A549 (cell line): Measurements from ENCODE around the gene SOX12. TPM values are rescaled to one million over a fixed set of nuclear protein-coding genes. Genes with fewer than 3 reads are reported as not detected.

ENCODE experiments used
- ATAC-seq, 2 experiments: fragments of 200-7000 bp in 1 of 2; fragments of >200 bp in 1 of 2; cut with Nextera tagmentation in 1 of 2; cut with Tn5 transposase in 1 of 2; 3 replicates each; pipeline versions ENCODE4 v1.8.0 to v1.9.1; 2018 to 2020; ENCODE audit warnings: mild to moderate bottlenecking in 1 of 2, moderate library complexity in 1 of 2
- CTCF ChIA-PET: fragments of 300-600 bp; sonication (Branson Sonifier 250); formaldehyde crosslinking; extraction: SDS; loops from one replicate; lab custom pipeline; 2021; ENCODE audit warnings: antibody characterized with exemption, inconsistent platforms; lab: Yijun Ruan, JAX
- POLR2A ChIA-PET: fragments of 350-600 bp; formaldehyde crosslinking; extraction: SDS; loops from one replicate; lab custom pipeline; 2021; ENCODE audit warnings: antibody characterized with exemption, inconsistent platforms; lab: Yijun Ruan, JAX
- DNase-seq, 2 experiments: peaks; one replicate each; pipeline versions ENCODE4 v3.0.0 to v3.0.0-alpha.2; 2011 to 2016; ENCODE audit warnings: low read depth in 1 of 2, low spot score in 1 of 2
- FAIRE-seq: peaks from 2 replicates; lab custom pipeline; 2011; peaks lifted over from hg19 to GRCh38; lab: Jason Lieb, UNC
- H3K27ac ChIP-seq, 2 experiments: fragments of >200 bp; sonication (Bioruptor Twin); formaldehyde crosslinking; 3 replicates each; pipeline ENCODE4 v1.5.1; 2016 to 2017
- H3K4me1 ChIP-seq: fragments of >200 bp; sonication (Bioruptor Twin); formaldehyde crosslinking; 3 replicates; pipeline ENCODE4 v1.6.1; 2016
- H3K4me2 ChIP-seq: fragments of >200 bp; sonication (Bioruptor Twin); formaldehyde crosslinking; 3 replicates; pipeline ENCODE4 v1.6.1; 2016
- H3K4me3 ChIP-seq: fragments of >200 bp; sonication (Bioruptor Twin); formaldehyde crosslinking; 3 replicates; pipeline ENCODE4 v1.5.1; 2016
- H3K9me3 ChIP-seq: fragments of >200 bp; sonication (Bioruptor Twin); formaldehyde crosslinking; 3 replicates; pipeline ENCODE4 v1.6.1; 2016
- CBX2 ChIP-seq: fragments of 200-600 bp; sonication (generic); IDR thresholded peaks from 2 replicates; pipeline ENCODE4 v1.6.1; 2016; ENCODE audit warnings: low read depth, mild to moderate bottlenecking, borderline replicate concordance
- CBX8 ChIP-seq: fragments of 200-600 bp; sonication (generic); IDR thresholded peaks from 2 replicates; pipeline ENCODE4 v1.6.1; 2016
- CHD4 ChIP-seq: fragments of 200-600 bp; sonication (generic); IDR thresholded peaks from 2 replicates; pipeline ENCODE4 v1.6.1; 2016; ENCODE audit warnings: antibody characterized with exemption, mild to moderate bottlenecking, borderline replicate concordance
- ESRRA ChIP-seq: fragments of 150-350 bp; IDR thresholded peaks from 2 replicates; pipeline ENCODE4 v1.6.1; 2014; ENCODE audit warnings: mild to moderate bottlenecking, low read length, borderline replicate concordance
- FOSB ChIP-seq: fragments of 250-450 bp; sonication (Bioruptor Pico); IDR thresholded peaks from 2 replicates; pipeline ENCODE4 v1.5.0; 2020; ENCODE audit warnings: mild to moderate bottlenecking, moderate library complexity
- FOSL2 ChIP-seq, 2 experiments: fragments of 450-650 bp in 1 of 2; fragments of >200 bp in 1 of 2; sonication (Bioruptor Twin) in 1 of 2; formaldehyde crosslinking; IDR thresholded peaks; 2 replicates each; pipeline versions ENCODE4 v1.5.0 to v1.6.1; 2016 to 2020; ENCODE audit warnings: mild to moderate bottlenecking in 1 of 2, moderate library complexity in 1 of 2
- FOXS1 ChIP-seq: fragments of 250-450 bp; sonication (Bioruptor Pico); IDR thresholded peaks from 2 replicates; pipeline ENCODE4 v1.5.0; 2020; ENCODE audit warnings: mild to moderate bottlenecking, moderate library complexity
- HDAC2 ChIP-seq: fragments of 200-600 bp; sonication (generic); IDR thresholded peaks from 2 replicates; pipeline ENCODE4 v1.6.1; 2016
- HOXB13 ChIP-seq: fragments of 250-450 bp; sonication (Bioruptor Pico); IDR thresholded peaks from 2 replicates; pipeline ENCODE4 v1.5.0; 2020; ENCODE audit warnings: low read depth, mild to moderate bottlenecking, moderate library complexity
- HOXB5 ChIP-seq: fragments of 250-450 bp; sonication (Bioruptor Pico); IDR thresholded peaks from 2 replicates; pipeline ENCODE4 v1.5.0; 2020; ENCODE audit warnings: mild to moderate bottlenecking, moderate library complexity
- JUNB ChIP-seq: fragments of >200 bp; sonication (Bioruptor Twin); formaldehyde crosslinking; IDR thresholded peaks from 2 replicates; pipeline ENCODE4 v1.6.1; 2016
- KDM1A ChIP-seq: fragments of 200-600 bp; sonication (generic); IDR thresholded peaks from 2 replicates; pipeline ENCODE4 v1.6.1; 2016; ENCODE audit warnings: low read depth, mild to moderate bottlenecking
- MAFK ChIP-seq: fragments of 450-650 bp; IDR thresholded peaks from 2 replicates; pipeline ENCODE4 v1.6.1; 2014; ENCODE audit not compliant: partially characterized antibody
- MAZ ChIP-seq: fragments of 150-350 bp; IDR thresholded peaks from 2 replicates; pipeline ENCODE4 v1.6.1; 2014; ENCODE audit warnings: antibody characterized with exemption, low read depth, low read length, borderline replicate concordance
- MYC ChIP-seq: IDR thresholded peaks from 2 replicates; pipeline ENCODE4 v1.6.1; 2012; ENCODE audit warnings: mild to moderate bottlenecking, inconsistent platforms, low read length, improper control_type of control experiment, borderline replicate concordance
- NFE2L2 ChIP-seq: fragments of 150-350 bp; conservative IDR thresholded peaks from 2 replicates; pipeline ENCODE4 v1.6.1; 2014; ENCODE audit warnings: low read length
- RARB ChIP-seq: fragments of 250-450 bp; sonication (Bioruptor Pico); IDR thresholded peaks from 2 replicates; pipeline ENCODE4 v1.8.0; 2021; ENCODE audit warnings: mild to moderate bottlenecking, moderate library complexity
- RFX5 ChIP-seq: fragments of 450-650 bp; IDR thresholded peaks from 2 replicates; pipeline ENCODE4 v1.7.1; 2014; ENCODE audit warnings: antibody characterized with exemption, mild to moderate bottlenecking, moderate library complexity
- SMC3 ChIP-seq: fragments of >200 bp; sonication (Bioruptor Twin); formaldehyde crosslinking; IDR thresholded peaks from 3 replicates; pipeline ENCODE4 v1.6.1; 2018; ENCODE audit warnings: inconsistent platforms
- TFCP2L1 ChIP-seq: fragments of 250-450 bp; sonication (Bioruptor Pico); IDR thresholded peaks from 2 replicates; pipeline ENCODE4 v1.5.0; 2021; ENCODE audit warnings: mild to moderate bottlenecking
- TP53 ChIP-seq: fragments of 250-450 bp; sonication (Bioruptor Pico); IDR thresholded peaks from 2 replicates; pipeline ENCODE4 v1.5.0; 2021; ENCODE audit warnings: mild to moderate bottlenecking, moderate library complexity
- ZC3H11A ChIP-seq: fragments of 450-650 bp; IDR thresholded peaks from 2 replicates; pipeline ENCODE4 v1.6.1; 2014; ENCODE audit warnings: antibody characterized with exemption, mild to moderate bottlenecking
- ZFP36 ChIP-seq: fragments of 450-650 bp; IDR thresholded peaks from 2 replicates; pipeline ENCODE4 v1.6.1; 2014; ENCODE audit warnings: borderline replicate concordance; ENCODE audit not compliant: partially characterized antibody
- WGBS: methylation state at CpG from one replicate; pipeline ENCODE4 v1.1.6; 2017; ENCODE audit errors: missing lambda C conversion rate; 5-methylcytosine and 5-hydroxymethylcytosine counted together
- polyA plus RNA-seq, 4 experiments: library from polyadenylated mRNA; depleted of rRNA in 3 of 4; stranded (reverse); fragments of >200 nt; fragmentation: RNase III in 1 of 4; extraction: RNeasy Plus Mini Kit Qiagen cat#74134 plus additional on column Dnase treatment in 1 of 4; gene quantifications; 2 replicates in 3 of 4; 3 replicates in 1 of 4; pipeline ENCODE4 v1.2.3, GENCODE V29; 2011 to 2017
- TF ChIP-seq, protein P1 (sequence below): fragments of >200 bp; sonication (Bioruptor Twin); formaldehyde crosslinking; IDR thresholded peaks from 3 replicates; pipeline ENCODE4 v1.5.1; 2016
- TF ChIP-seq, protein P2 (sequence below): IDR thresholded peaks from 2 replicates; pipeline ENCODE4 v1.6.1; 2012

SOX12 gene
- polyA plus RNA-seq, 2 of the 4 experiments (the other 2 are of a cell fraction) = 7.0 to 29.2 TPM

DNA sequence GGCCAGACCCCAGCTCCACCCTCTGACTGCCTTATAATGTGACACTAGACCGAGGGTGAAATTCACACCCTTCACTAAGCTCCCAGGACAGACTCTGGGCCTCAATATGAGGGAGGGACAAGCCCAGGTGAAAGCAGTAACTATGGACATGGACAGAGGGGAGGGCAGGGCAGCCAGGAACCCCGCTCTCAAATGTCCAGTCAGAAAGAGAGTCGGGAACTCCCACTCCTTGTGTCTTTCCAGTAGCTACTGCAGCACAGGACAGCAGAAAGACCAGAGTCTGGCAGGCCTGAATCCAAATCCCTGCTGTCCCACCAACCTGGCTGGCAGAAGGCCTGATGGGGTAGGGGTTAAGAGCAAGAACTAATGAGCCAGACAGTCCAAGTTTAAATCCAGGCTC, 41.2 kb upstream of the SOX12 start (continued):
- TF ChIP-seq HOXB5 (CRISPR knock-in tag) = no peak

DNA sequence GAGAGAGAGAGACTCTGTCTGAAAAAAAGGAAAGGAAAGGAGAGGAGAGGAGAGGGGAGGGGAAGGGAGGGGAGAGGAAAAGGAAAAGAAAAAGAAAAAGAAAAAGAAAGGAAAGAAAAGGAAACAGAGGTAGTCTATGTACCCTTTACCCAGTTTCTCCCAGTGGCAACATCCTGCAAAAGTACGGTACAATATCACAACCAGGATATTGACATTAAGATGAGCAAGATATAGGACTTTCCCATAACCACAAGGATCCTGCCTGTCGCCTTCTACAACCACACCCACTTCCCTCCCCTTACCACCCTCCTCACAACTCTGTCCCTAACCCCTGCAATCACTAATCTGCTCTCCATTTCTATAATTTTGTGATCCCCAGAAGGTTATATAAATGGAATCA, 38.8 kb upstream of the SOX12 start:
- no peak for DNase-seq
- H3K27ac ChIP-seq = no peak overlapping the region
- no peak for ATAC-seq
- WGBS = 67% methylated on average over 2 of the region's 2 CpGs
- H3K4me2 ChIP-seq = no peak overlapping the region
- H3K4me3 ChIP-seq = no peak overlapping the region
- CTCF ChIA-PET = no interaction called here
- TF ChIP-seq RARB (CRISPR knock-in tag) = no peak
- TF ChIP-seq FOSB = no peak
- no peak for TF ChIP-seq JUNB
- no peak for TF ChIP-seq NFE2L2
- no peak for TF ChIP-seq MAZ
- no peak for TF ChIP-seq FOSL2 (IDR thresholded peaks at IDR 0.05)
- no peak for TF ChIP-seq FOSL2 (CRISPR knock-in tag; IDR thresholded peaks at IDR 0.05)
- no peak for TF ChIP-seq KDM1A
- no peak for TF ChIP-seq SMC3
- no peak for TF ChIP-seq FOXS1 (CRISPR knock-in tag)
- no peak for TF ChIP-seq TP53
- no peak for TF ChIP-seq TFCP2L1 (CRISPR knock-in tag)
- TF ChIP-seq CHD4 = no peak
- TF ChIP-seq RFX5 = no peak
- TF ChIP-seq, protein P1, sequence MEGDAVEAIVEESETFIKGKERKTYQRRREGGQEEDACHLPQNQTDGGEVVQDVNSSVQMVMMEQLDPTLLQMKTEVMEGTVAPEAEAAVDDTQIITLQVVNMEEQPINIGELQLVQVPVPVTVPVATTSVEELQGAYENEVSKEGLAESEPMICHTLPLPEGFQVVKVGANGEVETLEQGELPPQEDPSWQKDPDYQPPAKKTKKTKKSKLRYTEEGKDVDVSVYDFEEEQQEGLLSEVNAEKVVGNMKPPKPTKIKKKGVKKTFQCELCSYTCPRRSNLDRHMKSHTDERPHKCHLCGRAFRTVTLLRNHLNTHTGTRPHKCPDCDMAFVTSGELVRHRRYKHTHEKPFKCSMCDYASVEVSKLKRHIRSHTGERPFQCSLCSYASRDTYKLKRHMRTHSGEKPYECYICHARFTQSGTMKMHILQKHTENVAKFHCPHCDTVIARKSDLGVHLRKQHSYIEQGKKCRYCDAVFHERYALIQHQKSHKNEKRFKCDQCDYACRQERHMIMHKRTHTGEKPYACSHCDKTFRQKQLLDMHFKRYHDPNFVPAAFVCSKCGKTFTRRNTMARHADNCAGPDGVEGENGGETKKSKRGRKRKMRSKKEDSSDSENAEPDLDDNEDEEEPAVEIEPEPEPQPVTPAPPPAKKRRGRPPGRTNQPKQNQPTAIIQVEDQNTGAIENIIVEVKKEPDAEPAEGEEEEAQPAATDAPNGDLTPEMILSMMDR = no peak
- TF ChIP-seq ZC3H11A = no peak
- TF ChIP-seq, protein P2, sequence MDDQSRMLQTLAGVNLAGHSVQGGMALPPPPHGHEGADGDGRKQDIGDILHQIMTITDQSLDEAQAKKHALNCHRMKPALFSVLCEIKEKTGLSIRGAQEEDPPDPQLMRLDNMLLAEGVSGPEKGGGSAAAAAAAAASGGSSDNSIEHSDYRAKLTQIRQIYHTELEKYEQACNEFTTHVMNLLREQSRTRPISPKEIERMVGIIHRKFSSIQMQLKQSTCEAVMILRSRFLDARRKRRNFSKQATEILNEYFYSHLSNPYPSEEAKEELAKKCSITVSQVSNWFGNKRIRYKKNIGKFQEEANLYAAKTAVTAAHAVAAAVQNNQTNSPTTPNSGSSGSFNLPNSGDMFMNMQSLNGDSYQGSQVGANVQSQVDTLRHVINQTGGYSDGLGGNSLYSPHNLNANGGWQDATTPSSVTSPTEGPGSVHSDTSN = no peak
- no peak for TF ChIP-seq CBX8
- no peak for TF ChIP-seq CBX2
- FAIRE-seq = no peak
- H3K9me3 ChIP-seq = no peaks in the 10 kb centered on the region
- H3K4me1 ChIP-seq = peaks cover 10% of the 10 kb centered on the region
- POLR2A ChIA-PET = no interaction called here

DNA sequence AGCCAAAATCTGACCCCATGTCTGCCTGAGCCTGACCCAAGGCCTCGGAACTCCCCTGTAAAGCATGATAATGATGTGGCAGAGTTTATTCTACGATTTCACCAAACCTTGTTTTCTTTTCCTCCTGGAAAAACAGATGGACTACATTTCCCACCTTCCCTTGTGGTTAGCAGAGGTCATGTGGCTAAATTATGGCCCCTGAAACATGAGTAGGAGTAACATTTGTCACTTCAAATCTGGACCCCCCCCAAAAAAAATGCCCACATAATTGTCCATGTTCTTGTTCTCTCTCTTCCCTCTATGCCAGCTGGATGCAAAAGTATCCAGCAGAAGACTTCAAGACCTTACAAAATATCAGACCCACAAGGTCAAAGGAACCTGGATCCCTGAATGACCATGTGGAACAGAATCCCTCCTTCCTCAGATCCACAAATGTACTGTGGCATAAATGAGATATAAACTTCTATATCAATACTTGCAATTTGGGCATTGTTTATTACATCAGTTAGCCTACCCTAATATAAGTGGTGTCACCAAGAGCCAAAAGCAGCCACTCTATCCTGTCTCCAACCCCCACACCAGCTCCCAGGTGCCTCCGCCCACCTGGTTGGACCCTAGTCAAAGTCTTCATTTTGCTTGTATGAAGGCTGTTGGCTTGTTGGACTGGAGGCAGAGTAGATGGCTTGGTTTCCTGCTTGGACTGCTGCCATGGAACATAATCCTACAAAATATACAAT, 36.2 kb upstream of the SOX12 start:
- ATAC-seq (no peak), DNase-seq (no peak), FAIRE-seq (no peak)
- Histone ChIP-seq H3K9me3 (no peaks in the 10 kb centered on the region), H3K4me2 (peak overlapping the region; percentile 82), H3K4me1 (peaks cover 10% of the 10 kb centered on the region), H3K4me3 (peak overlapping the region; percentile 62), H3K27ac (peak overlapping the region in 1 of 2 experiments; percentile 85; a peak in 3 of 6 replicates)
- CTCF ChIA-PET = interaction anchor here (1.3 to 3.3 kb wide), 2 partner anchors 22 to 42 kb away, joined by 11 to 14 read pairs; no protein-coding TSS in a partner anchor
- 87% methylated on average over 3 of the region's 3 CpGs for WGBS
- POLR2A ChIA-PET = no interaction called here
- TF ChIP-seq HOXB13 (CRISPR knock-in tag) (no peak), HDAC2 (no peak), ESRRA (no peak), MAFK (no peak), MYC (no peak), ZFP36 (no peak)
